ENCODE data around the gene TEX36. TPM values are rescaled to one million over a fixed set of nuclear protein-coding genes. Genes with fewer than 3 reads are reported as not detected.

TEX36 gene
- total RNA-seq, 1 experiment from 2014 or later = not detected

DNA sequence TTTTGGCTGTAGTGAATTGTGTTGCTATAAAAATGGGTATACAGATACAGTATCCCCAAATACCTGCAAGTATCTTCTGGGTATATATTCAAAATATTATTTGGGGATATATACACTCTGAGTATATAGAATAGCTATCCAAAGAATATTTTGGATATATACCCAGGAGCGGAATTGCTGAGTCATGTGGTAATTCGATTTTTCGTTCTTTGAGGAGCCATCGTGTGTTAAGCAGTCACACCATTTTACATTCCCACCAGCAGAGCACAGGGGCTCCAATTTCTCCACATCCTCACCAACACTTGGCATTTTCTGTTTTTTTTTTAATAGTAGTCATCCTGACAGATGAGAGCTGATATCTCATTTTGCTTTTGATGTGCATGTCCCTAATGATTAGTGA is 61.9 kb downstream of the TEX36 start:
- Histone ChIP-seq H4K91ac (ENCODE audit: insufficient read length, low read depth, low read length) (no peak overlapping the region), H2AFZ (ENCODE audit: low read length) (no peak overlapping the region), H2AK5ac (ENCODE audit: insufficient read length, low read length) (no peak overlapping the region), H2BK12ac (ENCODE audit: insufficient read length, low read depth, low read length) (no peak overlapping the region), H3K9ac (ENCODE audit: extremely low read depth, insufficient read length, low read length) (no peak overlapping the region), H3K9me3 (ENCODE audit: control insufficient read depth, low read depth, low read length) (no peaks in the 10 kb centered on the region), H3K79me1 (ENCODE audit: insufficient read depth, low read depth, low read length, poor library complexity, severe bottlenecking) (no peaks in the 10 kb centered on the region), H4K20me1 (ENCODE audit: control insufficient read depth, insufficient read depth, insufficient read length) (no peaks in the 10 kb centered on the region), H3K14ac (ENCODE audit: insufficient read depth, low read length) (no peak overlapping the region), H3K23ac (ENCODE audit: insufficient read length, low read depth, low read length) (no peak overlapping the region), H2BK5ac (ENCODE audit: insufficient read length, low read length) (no peak overlapping the region), H3K79me2 (ENCODE audit: insufficient read depth, low read length) (no peaks in the 10 kb centered on the region), H2BK120ac (ENCODE audit: low read depth, low read length, poor library complexity, severe bottlenecking) (no peak overlapping the region), H3K27ac (ENCODE audit: insufficient read length, low read depth, low read length) (no peak overlapping the region), H3K4ac (ENCODE audit: low read depth, low read length) (no peak overlapping the region), H3T11ph (ENCODE audit: low read length) (no peak overlapping the region), H2BK20ac (ENCODE audit: low read depth, low read length, poor library complexity, severe bottlenecking) (no peak overlapping the region), H3K18ac (ENCODE audit: insufficient read length, low read depth, low read length) (no peak overlapping the region), H2BK15ac (ENCODE audit: low read depth, low read length) (no peak overlapping the region), H4K5ac (ENCODE audit: insufficient read length, low read depth, low read length) (no peak overlapping the region), H3K27me3 (ENCODE audit: insufficient read depth, low read length) (no peaks in the 10 kb centered on the region), H3K4me1 (ENCODE audit: insufficient read depth, low read length) (no peaks in the 10 kb centered on the region), H3K23me2 (ENCODE audit: insufficient read length, low read depth, low read length, poor library complexity, severe bottlenecking) (no peaks in the 10 kb centered on the region), H3K56ac (ENCODE audit: insufficient read length, low read depth, low read length) (no peak overlapping the region), H3K4me2 (ENCODE audit: insufficient read depth, insufficient read length, low read length) (no peak overlapping the region), H4K8ac (replicated peaks; ENCODE audit: insufficient read length, low read depth, low read length) (no peak overlapping the region)
- WGBS (ENCODE audit: extremely low coverage, insufficient read length, low lambda C conversion rate) = no CpG with 5 or more reads among the region's 4 CpGs
- no peak for DNase-seq
- TF ChIP-seq, protein P1, sequence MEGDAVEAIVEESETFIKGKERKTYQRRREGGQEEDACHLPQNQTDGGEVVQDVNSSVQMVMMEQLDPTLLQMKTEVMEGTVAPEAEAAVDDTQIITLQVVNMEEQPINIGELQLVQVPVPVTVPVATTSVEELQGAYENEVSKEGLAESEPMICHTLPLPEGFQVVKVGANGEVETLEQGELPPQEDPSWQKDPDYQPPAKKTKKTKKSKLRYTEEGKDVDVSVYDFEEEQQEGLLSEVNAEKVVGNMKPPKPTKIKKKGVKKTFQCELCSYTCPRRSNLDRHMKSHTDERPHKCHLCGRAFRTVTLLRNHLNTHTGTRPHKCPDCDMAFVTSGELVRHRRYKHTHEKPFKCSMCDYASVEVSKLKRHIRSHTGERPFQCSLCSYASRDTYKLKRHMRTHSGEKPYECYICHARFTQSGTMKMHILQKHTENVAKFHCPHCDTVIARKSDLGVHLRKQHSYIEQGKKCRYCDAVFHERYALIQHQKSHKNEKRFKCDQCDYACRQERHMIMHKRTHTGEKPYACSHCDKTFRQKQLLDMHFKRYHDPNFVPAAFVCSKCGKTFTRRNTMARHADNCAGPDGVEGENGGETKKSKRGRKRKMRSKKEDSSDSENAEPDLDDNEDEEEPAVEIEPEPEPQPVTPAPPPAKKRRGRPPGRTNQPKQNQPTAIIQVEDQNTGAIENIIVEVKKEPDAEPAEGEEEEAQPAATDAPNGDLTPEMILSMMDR (conservative IDR thresholded peaks at IDR 0.05) = no peak
- Mint-ChIP-seq H3K4me3 (no peak overlapping the region), H3K4me1 (no peaks in the 10 kb centered on the region), H3K36me3 (ENCODE audit: insufficient read depth in 1 of 3, low read depth in 3 of 3) (peaks cover 0 to 4% (median 0%) of the 10 kb centered on the region in 3 experiments; a peak in 2 of 7 replicates), H3K27ac (no peak overlapping the region), H3K27me3 (ENCODE audit: low read depth) (peaks cover 8% of the 10 kb centered on the region), H3K9me3 (peaks cover 3 to 5% of the 10 kb centered on the region in 2 experiments)
